Breast epithelium (tissue), 4 donors: ENCODE measurements around the gene ST6GALNAC2. TPM values are rescaled to one million over a fixed set of nuclear protein-coding genes. Genes with fewer than 3 reads are reported as not detected.
"Not testable (repeated sequence)": the region's sequence is repeated elsewhere in the genome, so short reads cannot be mapped to it uniquely, and the experiment has no call there.

ENCODE experiments used
- DNase-seq, 2 donors: peaks; one replicate each; pipeline ENCODE4 v3.0.0-alpha.2; 2019; ENCODE audit warnings: low spot score in 2 of 2
- H3K27ac ChIP-seq, 2 donors: fragments of 200-600 bp; sonication (generic) in 1 of 2; one replicate each; pipeline ENCODE4 v1.5.1; 2016 to 2019; ENCODE audit warnings: mild to moderate bottlenecking in 1 of 2
- H3K27me3 ChIP-seq, 2 donors: fragments of 200-600 bp; sonication (generic) in 1 of 2; one replicate each; pipeline versions ENCODE4 v1.5.1 to v1.6.0; 2017 to 2019; ENCODE audit warnings: control low read depth in 1 of 2, mild to moderate bottlenecking in 1 of 2
- H3K36me3 ChIP-seq: fragments of 200-600 bp; one replicate; pipeline ENCODE4 v1.5.1; 2019
- H3K4me1 ChIP-seq, 2 donors: fragments of 200-600 bp; sonication (generic); one replicate each; pipeline ENCODE4 v1.5.1; 2016 to 2019; ENCODE audit warnings: control low read depth in 1 of 2
- H3K4me3 ChIP-seq, 3 donors: fragments of 200-600 bp; sonication (generic); 1 replicate in 2 of 3; 2 replicates in 1 of 3; pipeline ENCODE4 v1.5.1; 2016 to 2019; ENCODE audit warnings: mild to moderate bottlenecking in 3 of 3, moderate library complexity in 2 of 3
- H3K9me3 ChIP-seq, 2 donors: fragments of 200-600 bp; sonication (generic) in 1 of 2; one replicate each; pipeline ENCODE4 v1.5.1; 2016 to 2019; ENCODE audit warnings: control low read depth in 1 of 2
- CTCF ChIP-seq, 3 donors: fragments of 450-650 bp; IDR thresholded peaks; one replicate each; pipeline ENCODE4 v1.5.1; 2016 to 2017; ENCODE audit warnings: antibody characterized with exemption in 3 of 3, mild to moderate bottlenecking in 3 of 3, moderate library complexity in 3 of 3
- POLR2A ChIP-seq: fragments of 450-650 bp; IDR thresholded peaks from one replicate; pipeline ENCODE4 v1.6.1; 2016; ENCODE audit warnings: antibody characterized with exemption, mild to moderate bottlenecking, moderate library complexity
- POLR2AphosphoS5 ChIP-seq, 3 donors: sonication (generic); formaldehyde crosslinking; IDR thresholded peaks; one replicate each; pipeline ENCODE4 v1.6.1; 2017; ENCODE audit warnings: antibody characterized with exemption in 3 of 3
- intact Hi-C: fragments of 100-400 bp; cut with DNase I; formaldehyde crosslinking; loops from one replicate; pipeline ENCODE4 v1.15.1; 2023; ENCODE audit warnings: low total_unique reads
- total RNA-seq, 3 donors: library from RNA; depleted of rRNA; stranded (reverse); fragments of >200 nt; gene quantifications; one replicate each; pipeline ENCODE4 v1.1.0, GENCODE V29; 2016

ST6GALNAC2 gene
- total RNA-seq, 3 donors from 2014 or later: 10.5 to 39.8 (median 12.0) TPM

GRCh38 chr17:76536511-76537287, 49.0 kb downstream of the ST6GALNAC2 start:
- H3K9me3 ChIP-seq: no peaks in the 10 kb centered on the region
- DNase-seq: no peak
- intact Hi-C loops: loop anchor here (10.0 kb wide), 1 partner anchor 158 kb away; no protein-coding TSS in a partner anchor
- H3K27me3 ChIP-seq: peaks cover 0 to 7% of the 10 kb centered on the region in 2 donors
- peak overlapping the region; percentile 70 to 92 for H3K27ac ChIP-seq
- no peaks in the 10 kb centered on the region for H3K36me3 ChIP-seq
- H3K4me3 ChIP-seq: peak overlapping the region; percentile 48 to 86 (median 56)
- no peak for TF ChIP-seq POLR2AphosphoS5 (IDR thresholded peaks at IDR 0.05)
- no peak for TF ChIP-seq CTCF (IDR thresholded peaks at IDR 0.05)
- peaks cover 0 to 8% of the 10 kb centered on the region in 2 donors for H3K4me1 ChIP-seq

- Histone ChIP-seq H3K4me1 (peaks cover 4% of the 10 kb centered on the region in 2 donors), H3K27ac (peak overlapping the region; percentile 70 to 92), H3K9me3 (no peaks in the 10 kb centered on the region), H3K4me3 (peak overlapping the region in 2 of 3 donors; percentile 48 to 86), H3K36me3 (no peaks in the 10 kb centered on the region), H3K27me3 (peaks cover 0 to 7% of the 10 kb centered on the region in 2 donors)
- TF ChIP-seq POLR2AphosphoS5 (IDR thresholded peaks at IDR 0.05) (no peak), POLR2A (no peak), CTCF (IDR thresholded peaks at IDR 0.05) (no peak)
- intact Hi-C loops: loop anchor here (10.0 kb wide), 1 partner anchor 159 kb away; no protein-coding TSS in a partner anchor
- DNase-seq: no peak
These were observed 49.7 kb downstream of the ST6GALNAC2 start for GRCh38 chr17:76535788-76536510.

- Histone ChIP-seq H3K27me3 (peaks cover 0 to 7% of the 10 kb centered on the region in 2 donors), H3K36me3 (no peaks in the 10 kb centered on the region), H3K9me3 (no peaks in the 10 kb centered on the region), H3K4me3 (peak overlapping the region in 1 of 3 donors; percentile 86), H3K27ac (peak overlapping the region; percentile 59 to 92), H3K4me1 (peaks cover 3 to 11% of the 10 kb centered on the region in 2 donors)
- DNase-seq: no peak
- intact Hi-C loops: loop anchor here (10.0 kb wide), 1 partner anchor 160 kb away; no protein-coding TSS in a partner anchor
- TF ChIP-seq POLR2A (no peak), POLR2AphosphoS5 (IDR thresholded peaks at IDR 0.05) (no peak), CTCF (IDR thresholded peaks at IDR 0.05) (no peak)
These were observed 50.6 kb downstream of the ST6GALNAC2 start for GRCh38 chr17:76534831-76535732.

GRCh38 chr17:76533640-76534359, 51.9 kb downstream of the ST6GALNAC2 start:
- H3K4me3 ChIP-seq, DNase-seq, H3K9me3 ChIP-seq, H3K27me3 ChIP-seq, H3K36me3 ChIP-seq: not testable (repeated sequence)
- intact Hi-C loops: loop anchor here (10.0 kb wide), 1 partner anchor 161 kb away; no protein-coding TSS in a partner anchor
- H3K27ac ChIP-seq: peak overlapping the region in 1 of 2 donors; percentile 92
- H3K4me1 ChIP-seq: peaks cover 16 to 22% of the 10 kb centered on the region in 2 donors
